HEK293 (cell line): ENCODE results near the gene LRCH1.
A peak's percentile ranks its signal among the peaks of the same experiment; 100 is the strongest.

Experiments
- CTCF ChIA-PET: fragments of 350-600 bp; formaldehyde crosslinking; extraction: SDS; loops from one replicate; lab custom pipeline; 2021; ENCODE audit warnings: antibody characterized with exemption; lab: Yijun Ruan, JAX
- POLR2A ChIA-PET: fragments of 300-600 bp; formaldehyde crosslinking; extraction: SDS; loops from one replicate; lab custom pipeline; 2020; ENCODE audit warnings: antibody characterized with exemption, inconsistent platforms; lab: Yijun Ruan, JAX
- H3K27ac ChIP-seq: fragments of 200-500 bp; sonication (Bioruptor generic); 2 replicates; pipeline ENCODE4 v1.5.1; 2014; ENCODE audit warnings: low read depth, low read length, control low read depth, inconsistent platforms; ENCODE audit errors: extremely low read depth
- H3K36me3 ChIP-seq, 2 experiments: fragments of 200-500 bp in 1 of 2; sonication (Bioruptor generic) in 1 of 2; 1 replicate in 1 of 2; 2 replicates in 1 of 2; pipeline ENCODE4 v1.5.1; 2014 to 2017; ENCODE audit warnings: inconsistent platforms in 2 of 2, low read length in 2 of 2; ENCODE audit not compliant: control insufficient read depth in 2 of 2, insufficient read depth in 1 of 2
- H3K4me1 ChIP-seq: fragments of 200-500 bp; sonication (Bioruptor generic); 2 replicates; pipeline ENCODE4 v1.5.1; 2014; ENCODE audit warnings: mild to moderate bottlenecking, low read length, inconsistent platforms; ENCODE audit not compliant: control insufficient read depth, insufficient read depth
- H3K4me3 ChIP-seq: 2 replicates; pipeline ENCODE4 v1.5.1; 2011; ENCODE audit warnings: low read depth, mild to moderate bottlenecking, control low read depth, low read length, moderate library complexity
- H3K9me3 ChIP-seq: fragments of 200-500 bp; sonication (Bioruptor generic); 2 replicates; pipeline ENCODE4 v1.5.1; 2014; ENCODE audit warnings: low read depth, low read length, inconsistent platforms; ENCODE audit not compliant: control insufficient read depth, insufficient read depth
- BCL11A ChIP-seq: fragments of 450-650 bp; formaldehyde crosslinking; IDR thresholded peaks from 2 replicates; pipeline ENCODE4 v1.5.1; 2016; ENCODE audit warnings: low read depth, missing biosample characterization, missing genetic modification characterization
- GFI1B ChIP-seq: fragments of 450-650 bp; formaldehyde crosslinking; IDR thresholded peaks from 2 replicates; pipeline ENCODE4 v1.5.1; 2016; ENCODE audit warnings: missing biosample characterization, missing genetic modification characterization
- GLIS2 ChIP-seq: fragments of 450-650 bp; formaldehyde crosslinking; IDR thresholded peaks from 2 replicates; pipeline ENCODE4 v1.5.1; 2016; ENCODE audit warnings: missing biosample characterization, missing genetic modification characterization
- IKZF3 ChIP-seq: fragments of 450-650 bp; IDR thresholded peaks from 2 replicates; pipeline ENCODE4 v1.5.0; 2018; ENCODE audit warnings: missing biosample characterization, mild to moderate bottlenecking, missing genetic modification characterization, moderate library complexity
- KLF7 ChIP-seq: fragments of 450-650 bp; formaldehyde crosslinking; IDR thresholded peaks from 2 replicates; pipeline ENCODE4 v1.5.1; 2016; ENCODE audit warnings: missing biosample characterization, missing genetic modification characterization, borderline replicate concordance
- OSR2 ChIP-seq: fragments of 450-650 bp; formaldehyde crosslinking; IDR thresholded peaks from 2 replicates; pipeline ENCODE4 v1.5.1; 2016; ENCODE audit warnings: missing biosample characterization, missing genetic modification characterization
- PRDM6 ChIP-seq: fragments of 450-650 bp; formaldehyde crosslinking; IDR thresholded peaks from 2 replicates; pipeline ENCODE4 v1.5.1; 2017; ENCODE audit warnings: missing biosample characterization, missing genetic modification characterization
- RBAK ChIP-seq: fragments of 450-650 bp; formaldehyde crosslinking; IDR thresholded peaks from 2 replicates; pipeline ENCODE4 v1.5.1; 2016; ENCODE audit warnings: missing biosample characterization, missing genetic modification characterization
- SCRT2 ChIP-seq: fragments of 450-650 bp; formaldehyde crosslinking; IDR thresholded peaks from 2 replicates; pipeline ENCODE4 v1.5.1; 2016; ENCODE audit warnings: missing biosample characterization, missing genetic modification characterization
- TCF7L2 ChIP-seq: IDR thresholded peaks from 2 replicates; pipeline ENCODE4 v1.6.1; 2011; ENCODE audit warnings: low read depth, mild to moderate bottlenecking, inconsistent platforms, low read length, moderate library complexity, borderline replicate concordance
- ZFP41 ChIP-seq: fragments of 450-650 bp; formaldehyde crosslinking; IDR thresholded peaks from 2 replicates; pipeline ENCODE4 v1.5.1; 2016; ENCODE audit warnings: missing biosample characterization, missing genetic modification characterization, borderline replicate concordance
- ZNF18 ChIP-seq: fragments of 450-650 bp; formaldehyde crosslinking; IDR thresholded peaks from 2 replicates; pipeline ENCODE4 v1.5.1; 2016; ENCODE audit warnings: missing biosample characterization, missing genetic modification characterization
- ZNF26 ChIP-seq: fragments of 450-650 bp; formaldehyde crosslinking; IDR thresholded peaks from 2 replicates; pipeline ENCODE4 v1.5.1; 2016; ENCODE audit warnings: missing biosample characterization, missing genetic modification characterization
- ZNF280D ChIP-seq: fragments of 450-650 bp; formaldehyde crosslinking; IDR thresholded peaks from 2 replicates; pipeline ENCODE4 v1.5.1; 2016; ENCODE audit warnings: missing biosample characterization, missing genetic modification characterization
- ZNF423 ChIP-seq: fragments of 450-650 bp; formaldehyde crosslinking; IDR thresholded peaks from 2 replicates; pipeline ENCODE4 v1.5.1; 2016; ENCODE audit warnings: missing biosample characterization, missing genetic modification characterization
- ZNF623 ChIP-seq: fragments of 450-650 bp; formaldehyde crosslinking; IDR thresholded peaks from 2 replicates; pipeline ENCODE4 v1.5.1; 2016; ENCODE audit warnings: missing biosample characterization, missing genetic modification characterization
- ZNF645 ChIP-seq: fragments of 450-650 bp; formaldehyde crosslinking; IDR thresholded peaks from 2 replicates; pipeline ENCODE4; 2016; ENCODE audit warnings: missing biosample characterization, missing genetic modification characterization
- ZNF707 ChIP-seq: fragments of 450-650 bp; formaldehyde crosslinking; IDR thresholded peaks from 2 replicates; pipeline ENCODE4 v1.5.1; 2016; ENCODE audit warnings: missing biosample characterization, missing genetic modification characterization
- ZNF776 ChIP-seq: fragments of 450-650 bp; formaldehyde crosslinking; IDR thresholded peaks from 2 replicates; pipeline ENCODE4 v1.5.0; 2017; ENCODE audit warnings: missing biosample characterization, missing genetic modification characterization, borderline replicate concordance
- ZNF837 ChIP-seq: fragments of 450-650 bp; formaldehyde crosslinking; IDR thresholded peaks from 2 replicates; pipeline ENCODE4 v1.5.1; 2016; ENCODE audit warnings: missing biosample characterization, missing genetic modification characterization
- ZNF843 ChIP-seq: fragments of 450-650 bp; formaldehyde crosslinking; IDR thresholded peaks from 2 replicates; pipeline ENCODE4 v1.5.1; 2016; ENCODE audit warnings: missing biosample characterization, missing genetic modification characterization
- TF ChIP-seq, protein P1 (sequence below): fragments of 450-650 bp; formaldehyde crosslinking; IDR thresholded peaks from 2 replicates; pipeline ENCODE4 v1.5.1; 2017; ENCODE audit warnings: missing biosample characterization, mild to moderate bottlenecking, missing genetic modification characterization, moderate library complexity

LRCH1 gene

GRCh38 chr13:46586751-46587514 is 34.0 kb downstream of the LRCH1 start:
- TF ChIP-seq ZNF423: no peak
- ChIA-PET POLR2A (no interaction called here), CTCF (interaction anchor here (0.7 to 1.1 kb wide), 2 partner anchors 9 to 35 kb away, joined by 3 read pairs; no protein-coding TSS in a partner anchor)
- H3K27ac ChIP-seq: no peak overlapping the region
- no peaks in the 10 kb centered on the region for H3K9me3 ChIP-seq
- no peaks in the 10 kb centered on the region for H3K36me3 ChIP-seq
- H3K4me3 ChIP-seq: no peak overlapping the region
- H3K4me1 ChIP-seq: peaks cover 22% of the 10 kb centered on the region

DNA sequence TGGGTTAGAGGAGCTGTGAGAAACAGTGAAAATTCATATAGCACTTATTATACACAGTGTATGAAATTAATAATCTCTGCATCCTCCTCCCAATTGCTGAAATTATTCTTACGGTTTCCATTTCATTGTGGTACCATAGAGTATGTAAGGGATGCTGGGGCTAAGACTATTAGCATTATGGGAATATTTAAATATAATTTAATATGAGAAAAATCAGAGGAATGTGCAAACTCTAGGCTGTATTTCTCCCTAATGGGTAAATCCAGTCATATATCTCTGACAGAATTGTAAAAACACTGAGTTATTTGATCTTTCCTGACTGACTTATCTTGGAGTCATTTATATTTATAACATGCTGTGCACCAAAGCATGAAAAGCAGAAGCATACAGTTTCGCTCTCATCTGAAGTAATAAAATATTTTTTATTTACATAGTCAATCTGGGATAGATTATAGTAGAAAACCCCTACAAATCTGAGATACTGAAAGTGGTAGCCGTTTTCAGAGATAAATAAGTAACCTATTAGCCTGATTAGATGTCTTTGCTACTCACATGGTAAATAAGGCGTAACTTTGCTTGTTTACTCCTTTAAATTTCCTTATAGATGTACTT is 34.9 kb downstream of the LRCH1 start:
- Histone ChIP-seq H3K4me1 (peaks cover 22% of the 10 kb centered on the region), H3K9me3 (no peaks in the 10 kb centered on the region), H3K4me3 (no peak overlapping the region), H3K27ac (no peak overlapping the region), H3K36me3 (no peaks in the 10 kb centered on the region)
- POLR2A ChIA-PET: no interaction called here
- CTCF ChIA-PET: interaction anchor here (0.7 kb wide), 1 partner anchor 8 kb away, joined by 3 read pairs; no protein-coding TSS in a partner anchor
- TF ChIP-seq ZNF623 (no peak), ZNF776 (tag by site-specific recombination) (no peak), PRDM6 (tag by site-specific recombination) (peak; percentile 95), ZNF645 (no peak), GFI1B (tag by site-specific recombination) (peak; percentile 81), ZNF707 (no peak), ZNF280D (tag by site-specific recombination) (no peak), OSR2 (tag by site-specific recombination) (peak; percentile 89), ZNF18 (tag by site-specific recombination) (0 out of 2 replicates have a peak, but pooled peaks have one; percentile 44), IKZF3 (tag by site-specific recombination) (0 out of 2 replicates have a peak, but pooled peaks have one; percentile 32), ZNF837 (tag by site-specific recombination) (no peak), BCL11A (tag by site-specific recombination) (no peak), TCF7L2 (peak; percentile 67; the same call in 1 of the 2 replicates), KLF7 (tag by site-specific recombination) (no peak), RBAK (tag by site-specific recombination) (no peak), ZFP41 (no peak), GLIS2 (no peak), ZNF423 (no peak), ZNF26 (tag by site-specific recombination) (no peak), SCRT2 (tag by site-specific recombination) (no peak), ZNF843 (tag by site-specific recombination) (peak; percentile 65; the same call in 1 of the 2 replicates)
- TF ChIP-seq, protein P1, sequence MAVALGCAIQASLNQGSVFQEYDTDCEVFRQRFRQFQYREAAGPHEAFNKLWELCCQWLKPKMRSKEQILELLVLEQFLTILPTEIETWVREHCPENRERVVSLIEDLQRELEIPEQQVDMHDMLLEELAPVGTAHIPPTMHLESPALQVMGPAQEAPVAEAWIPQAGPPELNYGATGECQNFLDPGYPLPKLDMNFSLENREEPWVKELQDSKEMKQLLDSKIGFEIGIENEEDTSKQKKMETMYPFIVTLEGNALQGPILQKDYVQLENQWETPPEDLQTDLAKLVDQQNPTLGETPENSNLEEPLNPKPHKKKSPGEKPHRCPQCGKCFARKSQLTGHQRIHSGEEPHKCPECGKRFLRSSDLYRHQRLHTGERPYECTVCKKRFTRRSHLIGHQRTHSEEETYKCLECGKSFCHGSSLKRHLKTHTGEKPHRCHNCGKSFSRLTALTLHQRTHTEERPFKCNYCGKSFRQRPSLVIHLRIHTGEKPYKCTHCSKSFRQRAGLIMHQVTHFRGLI (tag by site-specific recombination): no peak
